ENCODE data around the gene IL33. TPM values are rescaled to one million over a fixed set of nuclear protein-coding genes. Genes with fewer than 3 reads are reported as not detected.
A peak's percentile ranks its signal among the peaks of the same experiment; 100 is the strongest.

IL33 gene
- total and polyA plus RNA-seq, 2 experiments from 2014 or later = 2.1 TPM; not detected in 1

- peak overlapping the region; percentile 66 for H3K27ac ChIP-seq
These were observed 21.7 kb downstream of the IL33 start for GRCh38 chr9:6237267-6237666.

DNA sequence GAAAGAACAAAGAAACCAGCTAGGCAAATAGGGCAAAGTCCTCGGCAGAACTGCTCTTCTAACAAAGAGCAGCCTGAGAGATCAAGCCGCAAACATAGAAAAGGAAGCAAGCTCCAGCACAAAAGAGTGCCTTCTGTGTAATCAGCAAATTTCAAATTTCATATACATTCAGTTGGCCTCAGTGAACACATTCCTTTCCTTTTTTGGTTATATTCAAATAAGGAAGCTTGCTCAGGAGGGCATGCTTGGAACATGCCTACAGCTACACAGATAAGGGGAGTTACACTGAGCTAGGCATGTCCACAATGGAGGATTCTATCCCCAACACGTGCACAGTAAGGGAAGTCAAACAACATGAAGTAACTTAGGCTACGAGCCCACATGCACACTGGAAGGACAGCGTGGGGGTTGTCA, 23.4 kb downstream of the IL33 start:
- Histone ChIP-seq H3K9me2 (replicated peaks; ENCODE audit: insufficient read depth) (no peaks in the 10 kb centered on the region), H3K4me1 (ENCODE audit: insufficient read depth) (peaks cover 14% of the 10 kb centered on the region), H2AFZ (no peak overlapping the region), H3K36me3 (replicated peaks; ENCODE audit: insufficient read depth, low read depth) (no peaks in the 10 kb centered on the region), H3K79me2 (no peaks in the 10 kb centered on the region), H3K27ac (peak overlapping the region; percentile 88), H3K27me3 (no peaks in the 10 kb centered on the region), H3K4me2 (no peak overlapping the region), H3K9me3 (ENCODE audit: low read depth) (no peaks in the 10 kb centered on the region), H4K20me1 (ENCODE audit: insufficient read depth, poor library complexity, severe bottlenecking) (no peaks in the 10 kb centered on the region), H3K4me3 (no peak overlapping the region)
- TF ChIP-seq EZH2phosphoT487 (IDR thresholded peaks at IDR 0.05; ENCODE audit: low read depth, severe bottlenecking, unreplicated experiment) (no peak), EZH2 (IDR thresholded peaks at IDR 0.05; ENCODE audit: borderline replicate concordance) (no peak), CTCF (IDR thresholded peaks at IDR 0.05; ENCODE audit: poor library complexity) (no peak)
- 51% methylated on average over 5 of the region's 5 CpGs for WGBS (ENCODE audit: low lambda C conversion rate, missing lambda C conversion rate)
- DNase-seq (ENCODE audit: low spot score) = peak; percentile 27

More at GRCh38 chr9:6237267-6237666, 21.7 kb downstream of the IL33 start:
- no peak for DNase-seq (ENCODE audit: low spot score)
- no peak overlapping the region for H2AFZ ChIP-seq
- H4K20me1 ChIP-seq (ENCODE audit: insufficient read depth, poor library complexity, severe bottlenecking) = no peaks in the 10 kb centered on the region
- H3K4me3 ChIP-seq = no peak overlapping the region
- no peaks in the 10 kb centered on the region for H3K9me2 ChIP-seq (replicated peaks; ENCODE audit: insufficient read depth)
- no peaks in the 10 kb centered on the region for H3K79me2 ChIP-seq
- no peak overlapping the region for H3K4me2 ChIP-seq
- no peaks in the 10 kb centered on the region for H3K27me3 ChIP-seq
- TF ChIP-seq CTCF (IDR thresholded peaks at IDR 0.05; ENCODE audit: poor library complexity) (no peak), EZH2phosphoT487 (IDR thresholded peaks at IDR 0.05; ENCODE audit: low read depth, severe bottlenecking, unreplicated experiment) (no peak), EZH2 (IDR thresholded peaks at IDR 0.05; ENCODE audit: borderline replicate concordance) (no peak)
- WGBS (ENCODE audit: low lambda C conversion rate, missing lambda C conversion rate) = 55% methylated on average over 2 of the region's 2 CpGs
- H3K4me1 ChIP-seq (ENCODE audit: insufficient read depth) = peaks cover 14% of the 10 kb centered on the region
- no peaks in the 10 kb centered on the region for H3K9me3 ChIP-seq (ENCODE audit: low read depth)
- H3K36me3 ChIP-seq (replicated peaks; ENCODE audit: insufficient read depth, low read depth) = no peaks in the 10 kb centered on the region

DNA sequence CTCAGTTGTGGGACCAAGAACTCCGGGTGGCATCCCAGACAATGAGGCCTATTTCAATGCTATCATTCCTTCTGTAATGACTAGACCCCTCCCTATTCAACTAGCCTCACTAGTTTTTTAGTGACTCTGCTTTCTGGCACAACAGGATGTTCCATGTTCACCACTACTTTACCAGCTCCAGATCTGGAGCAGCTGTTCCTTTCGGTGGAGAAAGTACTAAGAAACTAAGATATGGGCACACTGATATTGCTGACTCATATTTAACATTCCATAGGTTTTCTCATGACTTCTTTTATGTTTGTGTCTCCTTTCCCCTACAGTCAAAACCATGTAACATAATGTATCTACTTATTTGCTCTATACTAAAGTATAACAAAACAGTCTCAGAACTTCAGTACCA, 24.1 kb downstream of the IL33 start:
- Histone ChIP-seq H3K4me1 (ENCODE audit: insufficient read depth) (peaks cover 14% of the 10 kb centered on the region), H3K27ac (peak overlapping the region; percentile 88), H4K20me1 (ENCODE audit: insufficient read depth, poor library complexity, severe bottlenecking) (no peaks in the 10 kb centered on the region), H3K36me3 (replicated peaks; ENCODE audit: insufficient read depth, low read depth) (no peaks in the 10 kb centered on the region), H3K9me3 (ENCODE audit: low read depth) (no peaks in the 10 kb centered on the region), H3K4me3 (no peak overlapping the region), H3K79me2 (no peaks in the 10 kb centered on the region), H3K4me2 (no peak overlapping the region), H3K9me2 (replicated peaks; ENCODE audit: insufficient read depth) (no peaks in the 10 kb centered on the region), H3K27me3 (no peaks in the 10 kb centered on the region), H2AFZ (no peak overlapping the region)
- DNase-seq (ENCODE audit: low spot score) = no peak
- whole genome bisulfite sequencing (ENCODE audit: low lambda C conversion rate, missing lambda C conversion rate) = 84% methylated on average over 2 of the region's 2 CpGs
- no peak for TF ChIP-seq CTCF (IDR thresholded peaks at IDR 0.05; ENCODE audit: poor library complexity)
- no peak for TF ChIP-seq EZH2phosphoT487 (IDR thresholded peaks at IDR 0.05; ENCODE audit: low read depth, severe bottlenecking, unreplicated experiment)
- no peak for TF ChIP-seq EZH2 (IDR thresholded peaks at IDR 0.05; ENCODE audit: borderline replicate concordance)

- Histone ChIP-seq H3K36me3 (replicated peaks; ENCODE audit: insufficient read depth, low read depth) (no peaks in the 10 kb centered on the region), H3K4me2 (no peak overlapping the region), H3K27ac (peak overlapping the region; percentile 79), H3K9me3 (ENCODE audit: low read depth) (no peaks in the 10 kb centered on the region), H3K9me2 (replicated peaks; ENCODE audit: insufficient read depth) (no peaks in the 10 kb centered on the region), H3K4me1 (ENCODE audit: insufficient read depth) (peaks cover 6% of the 10 kb centered on the region), H3K27me3 (no peaks in the 10 kb centered on the region), H4K20me1 (ENCODE audit: insufficient read depth, poor library complexity, severe bottlenecking) (no peaks in the 10 kb centered on the region), H2AFZ (no peak overlapping the region), H3K4me3 (no peak overlapping the region), H3K79me2 (no peaks in the 10 kb centered on the region)
- no peak for TF ChIP-seq EZH2phosphoT487 (IDR thresholded peaks at IDR 0.05; ENCODE audit: low read depth, severe bottlenecking, unreplicated experiment)
- no peak for TF ChIP-seq CTCF (IDR thresholded peaks at IDR 0.05; ENCODE audit: poor library complexity)
- no peak for TF ChIP-seq EZH2 (IDR thresholded peaks at IDR 0.05; ENCODE audit: borderline replicate concordance)
- peak; percentile 24 for DNase-seq (ENCODE audit: low spot score)
These were observed 28.1 kb downstream of the IL33 start for GRCh38 chr9:6243746-6244145.
